MM.1S (cell line): Measurements from ENCODE around the gene ADCY9.
"Not testable (repeated sequence)": the region's sequence is repeated elsewhere in the genome, so short reads cannot be mapped to it uniquely, and the experiment has no call there.

Experiments
- DNase-seq: peaks from one replicate; pipeline ENCODE4 v3.0.0-alpha.2; 2015
- H2AFZ ChIP-seq: fragments of 300-600 bp; sonication (generic); 2 replicates; pipeline ENCODE4 v1.6.0; 2016; ENCODE audit warnings: antibody characterized with exemption, low read length
- H3F3A ChIP-seq: fragments of 300-600 bp; sonication (generic); 2 replicates; pipeline ENCODE4 v1.6.1; 2016; ENCODE audit warnings: mild to moderate bottlenecking, antibody characterized with exemption, low read length, moderate library complexity, mixed read lengths; ENCODE audit not compliant: insufficient read depth
- H3K27ac ChIP-seq: fragments of 300-600 bp; sonication (generic); 2 replicates; pipeline ENCODE4 v1.5.1; 2016; ENCODE audit warnings: mild to moderate bottlenecking, low read length
- H3K27me3 ChIP-seq: fragments of 300-600 bp; sonication (generic); replicated peaks from 2 replicates; pipeline ENCODE4 v1.6.0; 2016; ENCODE audit warnings: low read length; ENCODE audit not compliant: insufficient read depth
- H3K36me3 ChIP-seq: fragments of 300-600 bp; sonication (generic); replicated peaks from 2 replicates; pipeline ENCODE4 v1.6.1; 2016; ENCODE audit warnings: mild to moderate bottlenecking, low read length, mixed read lengths; ENCODE audit not compliant: insufficient read depth
- H3K4me1 ChIP-seq: fragments of 300-600 bp; sonication (generic); 2 replicates; pipeline ENCODE4 v1.6.1; 2016; ENCODE audit warnings: low read length, mixed read lengths
- H3K4me2 ChIP-seq: fragments of 300-600 bp; sonication (generic); 2 replicates; pipeline ENCODE4 v1.6.0; 2016; ENCODE audit warnings: low read depth, low read length
- H3K4me3 ChIP-seq: fragments of 300-600 bp; sonication (generic); 2 replicates; pipeline ENCODE4 v1.5.1; 2016; ENCODE audit warnings: low read length, mixed read lengths
- H3K79me2 ChIP-seq: fragments of 300-600 bp; sonication (generic); 2 replicates; pipeline ENCODE4 v1.6.1; 2016; ENCODE audit warnings: mixed run types, low read length, mixed read lengths
- H3K9ac ChIP-seq: fragments of 300-600 bp; sonication (generic); 2 replicates; pipeline ENCODE4 v1.6.1; 2016; ENCODE audit warnings: low read length, mixed read lengths
- H3K9me2 ChIP-seq: fragments of 300-600 bp; sonication (generic); replicated peaks from 2 replicates; pipeline ENCODE4 v1.6.1; 2016; ENCODE audit warnings: mild to moderate bottlenecking, low read length, mixed read lengths; ENCODE audit not compliant: insufficient read depth
- H3K9me3 ChIP-seq: fragments of 300-600 bp; sonication (generic); replicated peaks from 2 replicates; pipeline ENCODE4 v1.6.1; 2016; ENCODE audit warnings: mild to moderate bottlenecking, low read length, mixed read lengths; ENCODE audit not compliant: insufficient read depth
- H4K20me1 ChIP-seq: fragments of 300-600 bp; sonication (generic); 2 replicates; pipeline ENCODE4 v1.6.1; 2016; ENCODE audit warnings: mild to moderate bottlenecking, low read length, moderate library complexity, mixed read lengths; ENCODE audit not compliant: insufficient read depth
- CTCF ChIP-seq: fragments of 300-600 bp; sonication (generic); IDR thresholded peaks from 2 replicates; pipeline ENCODE4 v1.5.1; 2016; ENCODE audit warnings: antibody characterized with exemption, low read length, mixed read lengths
- EZH2 ChIP-seq: fragments of 300-600 bp; sonication (generic); optimal IDR thresholded peaks from 2 replicates; pipeline ENCODE3; 2017; ENCODE audit warnings: low read depth, mild to moderate bottlenecking, antibody characterized with exemption, low read length, mixed read lengths
- EZH2phosphoT487 ChIP-seq: fragments of 300-600 bp; sonication (generic); IDR thresholded peaks from 2 replicates; pipeline ENCODE4 v1.6.1; 2018; ENCODE audit warnings: antibody characterized with exemption, low read length

Gene ADCY9

GRCh38 chr16:3946604-3947180, 169.6 kb downstream of the ADCY9 start:
- H3K4me2 ChIP-seq = no peak overlapping the region
- no peaks in the 10 kb centered on the region for H3K36me3 ChIP-seq
- no peak overlapping the region for H2AFZ ChIP-seq
- H3K9ac ChIP-seq = no peak overlapping the region
- peaks cover 61% of the 10 kb centered on the region for H3K27me3 ChIP-seq
- H4K20me1 ChIP-seq = no peaks in the 10 kb centered on the region
- H3K27ac ChIP-seq = no peak overlapping the region
- no peaks in the 10 kb centered on the region for H3F3A ChIP-seq
- no peaks in the 10 kb centered on the region for H3K9me2 ChIP-seq
- TF ChIP-seq CTCF = no peak
- TF ChIP-seq EZH2 = no peak
- TF ChIP-seq EZH2phosphoT487 = no peak
- H3K9me3 ChIP-seq = no peaks in the 10 kb centered on the region
- H3K79me2 ChIP-seq = no peaks in the 10 kb centered on the region
- H3K4me1 ChIP-seq = no peaks in the 10 kb centered on the region
- H3K4me3 ChIP-seq = no peak overlapping the region
- no peak for DNase-seq

GRCh38 chr16:3945751-3946603, 170.3 kb downstream of the ADCY9 start:
- H3K4me2 ChIP-seq = no peak overlapping the region
- DNase-seq = no peak
- H3K4me3 ChIP-seq = no peak overlapping the region
- H3K27ac ChIP-seq = no peak overlapping the region
- H3K36me3 ChIP-seq = no peaks in the 10 kb centered on the region
- no peak overlapping the region for H2AFZ ChIP-seq
- H3K9me2 ChIP-seq = no peaks in the 10 kb centered on the region
- no peaks in the 10 kb centered on the region for H4K20me1 ChIP-seq
- no peak overlapping the region for H3K9ac ChIP-seq
- TF ChIP-seq CTCF (no peak), EZH2 (no peak), EZH2phosphoT487 (no peak)
- no peaks in the 10 kb centered on the region for H3K79me2 ChIP-seq
- H3F3A ChIP-seq = no peaks in the 10 kb centered on the region
- H3K27me3 ChIP-seq = peaks cover 54% of the 10 kb centered on the region
- H3K9me3 ChIP-seq = no peaks in the 10 kb centered on the region
- H3K4me1 ChIP-seq = no peaks in the 10 kb centered on the region

- not testable (repeated sequence) for H3K79me2 ChIP-seq, H3F3A ChIP-seq, H4K20me1 ChIP-seq, H3K36me3 ChIP-seq, DNase-seq, H3K9me3 ChIP-seq, H2AFZ ChIP-seq, H3K27ac ChIP-seq, H3K4me3 ChIP-seq, H3K9ac ChIP-seq, H3K4me2 ChIP-seq, H3K9me2 ChIP-seq, H3K4me1 ChIP-seq
- H3K27me3 ChIP-seq = peaks cover 42% of the 10 kb centered on the region
These were observed 171.8 kb downstream of the ADCY9 start for GRCh38 chr16:3944457-3944856.

GRCh38 chr16:3942146-3942545, 174.1 kb downstream of the ADCY9 start:
- H3K9me2 ChIP-seq, H3K4me1 ChIP-seq, DNase-seq, H3K36me3 ChIP-seq, H3K4me3 ChIP-seq, H3K9me3 ChIP-seq, H4K20me1 ChIP-seq, H3F3A ChIP-seq, H3K9ac ChIP-seq, H2AFZ ChIP-seq, H3K79me2 ChIP-seq, H3K27ac ChIP-seq, H3K4me2 ChIP-seq: not testable (repeated sequence)
- peaks cover 30% of the 10 kb centered on the region for H3K27me3 ChIP-seq
